Right lobe of liver (tissue), 4 donors: ENCODE data around the gene CEP85L.

ENCODE experiments used
- CTCF ChIP-seq, 4 donors: fragments of 200-600 bp in 3 of 4; fragments of 450-650 bp in 1 of 4; IDR thresholded peaks; one replicate each; pipeline versions ENCODE4 v1.5.1 to v1.8.0; 2016 to 2022; ENCODE audit warnings: antibody characterized with exemption in 4 of 4, mild to moderate bottlenecking in 2 of 4
- POLR2A ChIP-seq: fragments of 450-650 bp; IDR thresholded peaks from one replicate; pipeline ENCODE4 v1.6.1; 2017; ENCODE audit warnings: antibody characterized with exemption, mild to moderate bottlenecking
- donor health status: DM: no; HTN: no; CAD: no.
- donor health status: DM: no; HTN: no; CAD: no.
- donor health status: DM: no; HTN: yes; CAD: no.

DNA sequence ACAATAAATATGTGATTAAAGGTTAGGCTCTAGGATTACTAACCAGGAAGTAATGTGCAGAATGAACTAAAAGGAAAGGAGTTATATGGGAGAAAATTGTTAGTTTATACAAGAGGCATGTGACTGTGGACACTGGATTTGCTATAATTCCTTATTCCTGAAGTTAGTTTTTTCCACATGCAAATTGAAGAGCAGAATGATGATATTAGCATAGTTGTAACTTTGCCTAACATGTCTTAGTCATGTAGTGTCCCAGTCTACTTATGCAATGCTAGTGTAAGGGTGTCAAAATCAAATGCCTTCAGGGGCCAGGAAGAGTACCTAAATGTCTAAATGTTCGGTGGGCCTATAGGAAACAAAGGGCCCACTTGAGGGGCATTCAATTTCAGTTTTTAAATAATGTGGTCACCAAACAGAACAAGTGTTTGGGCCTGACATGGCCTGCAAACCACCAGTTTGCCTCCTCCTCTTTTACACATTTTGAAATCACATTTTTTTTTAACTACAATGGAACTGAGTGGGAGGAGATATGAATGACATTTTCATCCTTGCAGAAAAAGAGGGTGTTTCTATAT, 28.0 kb upstream of the CEP85L start:
- TF ChIP-seq CTCF (IDR thresholded peaks at IDR 0.05) (no peak), POLR2A (no peak)
